ENCODE results near the gene MED13. TPM values are rescaled to one million over a fixed set of nuclear protein-coding genes. Genes with fewer than 3 reads are reported as not detected.
"Not testable (repeated sequence)": the region's sequence is repeated elsewhere in the genome, so short reads cannot be mapped to it uniquely, and the experiment has no call there.

The MED13 gene
- total and polyA plus RNA-seq, 8 donors: 4.9 to 193 (median 45.0) TPM

DNA sequence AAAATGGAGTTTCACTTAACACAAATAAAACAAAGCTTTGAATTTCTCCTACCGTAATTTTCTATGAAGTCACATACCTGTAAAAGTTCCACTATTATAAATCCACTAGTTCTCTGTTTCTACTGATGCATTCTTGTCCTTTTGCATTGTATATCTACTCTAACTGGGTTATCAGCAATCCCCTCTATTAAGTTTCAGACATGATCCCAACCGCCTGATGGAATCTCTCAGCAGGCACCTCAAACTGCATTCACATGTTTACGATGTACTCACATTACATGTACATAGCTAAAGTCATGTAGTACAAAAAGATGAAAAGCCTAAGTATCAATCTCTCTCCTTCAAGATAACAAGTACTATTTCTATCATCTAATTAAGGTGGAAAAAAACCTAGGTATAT, 64.9 kb downstream of the MED13 start:
- H3K4me3 ChIP-seq: no peak overlapping the region
- no peak for DNase-seq
- H3K4me1 ChIP-seq: peaks cover 5 to 47% (median 21%) of the 10 kb centered on the region in 4 donors
- TF ChIP-seq POLR2AphosphoS5 (IDR thresholded peaks at IDR 0.05) (no peak), CTCF (IDR thresholded peaks at IDR 0.05) (no peak), EP300 (IDR thresholded peaks at IDR 0.05) (no peak), POLR2A (IDR thresholded peaks at IDR 0.05) (no peak)
- WGBS, 5 donors: 92 to 94% (median 92%) methylated on average over 3 of the region's 3 CpGs
- intact Hi-C loops (cut with DNase I; ENCODE audit: low total_unique reads): no loop called here
- no peak overlapping the region for H3K27ac ChIP-seq
- H3K36me3 ChIP-seq: peaks cover 3 to 29% (median 19%) of the 10 kb centered on the region in 4 donors
- no peaks in the 10 kb centered on the region for H3K9me3 ChIP-seq
- no peaks in the 10 kb centered on the region for H3K27me3 ChIP-seq

GRCh38 chr17:61998534-61998933, 66.5 kb downstream of the MED13 start:
- WGBS, 5 donors: 88 to 97% (median 91%) methylated on average over 4 of the region's 4 CpGs
- peaks cover 5 to 34% (median 20%) of the 10 kb centered on the region in 4 donors for H3K4me1 ChIP-seq
- H3K9me3 ChIP-seq; H3K27ac ChIP-seq; DNase-seq; H3K27me3 ChIP-seq; H3K4me3 ChIP-seq; intact Hi-C loops (cut with DNase I; ENCODE audit: low total_unique reads): not testable (repeated sequence)
- peaks cover 18 to 32% (median 23%) of the 10 kb centered on the region in 4 donors for H3K36me3 ChIP-seq

DNA sequence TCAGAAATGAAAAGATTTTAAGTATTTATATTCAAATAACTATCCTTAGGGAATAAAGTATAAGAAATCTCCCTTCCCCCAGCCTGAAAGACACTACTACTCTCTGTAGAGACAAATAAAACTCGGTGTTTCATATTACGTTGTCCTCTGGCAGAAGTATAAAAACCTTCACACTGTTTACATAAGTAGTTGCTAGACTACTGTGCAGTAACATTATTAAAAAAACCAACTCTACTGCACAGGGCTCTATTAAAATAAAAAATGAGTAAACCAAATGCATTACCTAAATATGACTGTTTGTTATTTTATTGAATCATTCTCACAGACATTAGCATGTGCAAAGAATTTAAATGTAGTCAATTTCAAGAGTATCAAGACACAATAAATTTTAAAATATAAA, 67.4 kb downstream of the MED13 start:
- intact Hi-C loops (cut with DNase I; ENCODE audit: low total_unique reads): no loop called here
- Histone ChIP-seq H3K36me3 (peaks cover 22 to 39% (median 30%) of the 10 kb centered on the region in 4 donors), H3K27me3 (no peaks in the 10 kb centered on the region), H3K9me3 (no peaks in the 10 kb centered on the region), H3K4me3 (no peak overlapping the region), H3K4me1 (peaks cover 5 to 34% (median 20%) of the 10 kb centered on the region in 4 donors), H3K27ac (no peak overlapping the region)
- no peak for TF ChIP-seq POLR2AphosphoS5 (IDR thresholded peaks at IDR 0.05)
- TF ChIP-seq CTCF (IDR thresholded peaks at IDR 0.05): no peak
- TF ChIP-seq EP300 (IDR thresholded peaks at IDR 0.05): no peak
- WGBS, 5 donors: 9 to 28% (median 13%) methylated on average over 2 of the region's 2 CpGs
- peak in 1 of 2 donors; percentile 45 for DNase-seq

DNA sequence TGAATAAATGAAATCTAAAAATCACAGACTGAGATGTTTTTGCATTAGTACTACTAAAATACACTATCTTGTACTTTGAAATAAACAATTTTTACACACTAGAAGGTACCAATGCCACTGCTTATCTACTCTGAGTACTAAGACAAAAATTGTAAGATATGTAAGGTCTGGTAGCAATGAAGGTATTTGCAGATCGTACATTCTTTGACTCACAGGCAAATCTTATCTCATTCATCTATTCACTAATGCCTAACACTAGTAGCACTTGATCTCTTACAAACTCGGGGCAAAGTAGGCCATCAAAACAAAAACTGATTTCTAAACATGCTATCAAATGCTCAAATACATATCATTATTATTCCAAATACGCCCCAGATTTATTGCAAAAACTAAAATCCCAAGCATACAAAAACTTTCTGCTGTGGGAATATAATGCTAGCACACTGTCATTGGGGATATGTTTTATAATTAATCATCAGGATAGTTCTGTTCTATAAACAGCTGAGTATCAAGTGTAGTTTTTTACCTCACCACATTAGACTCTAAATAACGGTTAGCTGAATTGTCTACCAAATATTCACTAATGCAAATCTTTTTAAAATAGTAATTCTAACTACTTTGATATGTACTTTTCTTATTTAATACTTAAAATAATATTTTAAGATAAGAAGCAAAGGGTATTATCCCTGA, 68.0 kb downstream of the MED13 start:
- WGBS, 5 donors: 50 to 61% (median 59%) methylated on average over 4 of the region's 4 CpGs
- Histone ChIP-seq H3K36me3 (peaks cover 25 to 41% (median 35%) of the 10 kb centered on the region in 4 donors), H3K9me3 (no peaks in the 10 kb centered on the region), H3K27ac (no peak overlapping the region), H3K27me3 (no peaks in the 10 kb centered on the region), H3K4me1 (peaks cover 5 to 34% (median 20%) of the 10 kb centered on the region in 4 donors), H3K4me3 (no peak overlapping the region)
- TF ChIP-seq POLR2AphosphoS5 (IDR thresholded peaks at IDR 0.05): no peak
- no peak for TF ChIP-seq CTCF (IDR thresholded peaks at IDR 0.05)
- no peak for TF ChIP-seq EP300 (IDR thresholded peaks at IDR 0.05)
- TF ChIP-seq POLR2A (IDR thresholded peaks at IDR 0.05): no peak
- no peak for DNase-seq
- intact Hi-C loops (cut with DNase I; ENCODE audit: low total_unique reads): no loop called here

GRCh38 chr17:61989509-61989908, 75.6 kb downstream of the MED13 start:
- no peak for DNase-seq
- 90 to 98% (median 96%) methylated on average over 3 of the region's 3 CpGs for WGBS, 5 donors
- H3K27ac ChIP-seq: no peak overlapping the region
- no peaks in the 10 kb centered on the region for H3K4me1 ChIP-seq
- TF ChIP-seq CTCF (IDR thresholded peaks at IDR 0.05) (no peak), POLR2AphosphoS5 (IDR thresholded peaks at IDR 0.05) (no peak), EP300 (IDR thresholded peaks at IDR 0.05) (no peak), POLR2A (IDR thresholded peaks at IDR 0.05) (no peak)
- H3K4me3 ChIP-seq: no peak overlapping the region
- intact Hi-C loops (cut with DNase I; ENCODE audit: low total_unique reads): no loop called here
- peaks cover 43 to 100% (median 97%) of the 10 kb centered on the region in 4 donors for H3K36me3 ChIP-seq
- H3K9me3 ChIP-seq: no peaks in the 10 kb centered on the region
- H3K27me3 ChIP-seq: no peaks in the 10 kb centered on the region

Measured in stomach (tissue), 9 donors.